Esophagus muscularis mucosa (tissue), 4 donors: ENCODE results near the gene RAB35. TPM values are rescaled to one million over a fixed set of nuclear protein-coding genes. Genes with fewer than 3 reads are reported as not detected.
A peak's percentile ranks its signal among the peaks of the same experiment; 100 is the strongest.

ENCODE experiments used
- DNase-seq: peaks from one replicate; pipeline ENCODE4 v3.0.0-alpha.2; 2017; ENCODE audit errors: extremely low spot score
- H3K27ac ChIP-seq, 4 donors: fragments of 200-600 bp; sonication (generic); replicated peaks in 1 of 4; 1 replicate in 3 of 4; 2 replicates in 1 of 4; pipeline ENCODE4 v1.5.1; 2016 to 2019; ENCODE audit warnings: mild to moderate bottlenecking in 1 of 4
- H3K27me3 ChIP-seq, 4 donors: fragments of 200-600 bp; sonication (generic); one replicate each; pipeline versions ENCODE4 v1.5.1 to v1.6.0; 2016 to 2019
- H3K36me3 ChIP-seq, 4 donors: fragments of 200-600 bp; sonication (generic); one replicate each; pipeline ENCODE4 v1.5.1; 2016 to 2019
- H3K4me1 ChIP-seq, 4 donors: fragments of 200-600 bp; sonication (generic); one replicate each; pipeline ENCODE4 v1.5.1; 2016 to 2019
- H3K4me3 ChIP-seq, 4 donors: fragments of 200-600 bp; sonication (generic); 1 replicate in 2 of 4; 2 replicates in 2 of 4; pipeline ENCODE4 v1.5.1; 2016 to 2019; ENCODE audit warnings: mild to moderate bottlenecking in 4 of 4, moderate library complexity in 1 of 4
- H3K9me3 ChIP-seq, 4 donors: fragments of 200-600 bp; sonication (generic); 1 replicate in 3 of 4; 2 replicates in 1 of 4; pipeline ENCODE4 v1.5.1; 2016 to 2019
- CTCF ChIP-seq, 3 experiments: fragments of 200-600 bp in 2 of 3; fragments of 450-650 bp in 1 of 3; sonication (generic) in 2 of 3; IDR thresholded peaks; one replicate each; pipeline ENCODE4 v1.5.1; 2017 to 2019; ENCODE audit warnings: antibody characterized with exemption in 3 of 3, mild to moderate bottlenecking in 2 of 3, moderate library complexity in 1 of 3
- EP300 ChIP-seq: sonication (generic); formaldehyde crosslinking; IDR thresholded peaks from one replicate; pipeline ENCODE4 v1.6.1; 2017; ENCODE audit warnings: antibody characterized with exemption
- POLR2A ChIP-seq: fragments of 450-650 bp; IDR thresholded peaks from one replicate; pipeline ENCODE4 v1.6.1; 2017; ENCODE audit warnings: antibody characterized with exemption, moderate library complexity, mild to moderate bottlenecking, low read depth
- POLR2AphosphoS5 ChIP-seq, 2 donors: sonication (generic); formaldehyde crosslinking; IDR thresholded peaks; one replicate each; pipeline ENCODE4 v1.6.1; 2017; ENCODE audit warnings: antibody characterized with exemption in 2 of 2
- WGBS: methylation state at CpG from one replicate; pipeline ENCODE4 v1.1.5; 2018; 5-methylcytosine and 5-hydroxymethylcytosine counted together
- intact Hi-C: fragments of 100-400 bp; cut with DNase I; formaldehyde crosslinking; loops from one replicate; pipeline ENCODE4 v1.15.1; 2023
- total RNA-seq, 4 donors: library from RNA; depleted of rRNA; stranded (reverse); fragments of >200 nt; gene quantifications; one replicate each; pipeline versions ENCODE4 v1.1.0 to v1.2.1, GENCODE V29; 2016

The RAB35 gene
- total RNA-seq, 4 donors from 2014 or later = 18.7 to 45.9 (median 38.3) TPM

GRCh38 chr12:120092551-120093335 is 23.8 kb downstream of the RAB35 start:
- TF ChIP-seq POLR2A (no peak), EP300 (no peak), POLR2AphosphoS5 (IDR thresholded peaks at IDR 0.05) (no peak), CTCF (IDR thresholded peaks at IDR 0.05) (no peak)
- intact Hi-C loops = no loop called here

GRCh38 chr12:120091371-120092090 is 25.0 kb downstream of the RAB35 start:
- DNase-seq = no peak
- peak in 1 of 2 donors; percentile 69 for TF ChIP-seq POLR2AphosphoS5 (IDR thresholded peaks at IDR 0.05)
- TF ChIP-seq POLR2A = no peak
- Histone ChIP-seq H3K9me3 (no peaks in the 10 kb centered on the region), H3K36me3 (peaks cover 6 to 45% (median 38%) of the 10 kb centered on the region in 4 donors), H3K27ac (no peak overlapping the region), H3K27me3 (no peaks in the 10 kb centered on the region), H3K4me3 (no peak overlapping the region), H3K4me1 (peaks cover 6 to 36% (median 20%) of the 10 kb centered on the region in 4 donors)
- WGBS = 70% methylated on average over 12 of the region's 12 CpGs
- intact Hi-C loops = no loop called here

More at GRCh38 chr12:120092551-120093335, 23.8 kb downstream of the RAB35 start:
- H3K9me3 ChIP-seq = no peaks in the 10 kb centered on the region
- no peak for DNase-seq
- peaks cover 17 to 57% (median 50%) of the 10 kb centered on the region in 4 donors for H3K36me3 ChIP-seq
- no peaks in the 10 kb centered on the region for H3K27me3 ChIP-seq
- H3K27ac ChIP-seq = no peak overlapping the region
- H3K4me3 ChIP-seq = no peak overlapping the region
- H3K4me1 ChIP-seq = peaks cover 0 to 29% (median 10%) of the 10 kb centered on the region in 4 donors
- 83% methylated on average over 17 of the region's 23 CpGs for WGBS

- TF ChIP-seq CTCF (IDR thresholded peaks at IDR 0.05) (no peak), EP300 (no peak), POLR2A (no peak), POLR2AphosphoS5 (IDR thresholded peaks at IDR 0.05) (no peak)
- DNase-seq = no peak
- no peaks in the 10 kb centered on the region for H3K9me3 ChIP-seq
- WGBS = 88% methylated on average over 18 of the region's 19 CpGs
- no peak overlapping the region for H3K27ac ChIP-seq
- no peaks in the 10 kb centered on the region for H3K27me3 ChIP-seq
- no peak overlapping the region for H3K4me3 ChIP-seq
- intact Hi-C loops = no loop called here
- peaks cover 0 to 37% (median 30%) of the 10 kb centered on the region in 4 donors for H3K36me3 ChIP-seq
- peaks cover 11 to 36% (median 23%) of the 10 kb centered on the region in 4 donors for H3K4me1 ChIP-seq
Measured at GRCh38 chr12:120090626-120091295, 25.8 kb downstream of the RAB35 start.

GRCh38 chr12:120090206-120090605 is 26.3 kb downstream of the RAB35 start:
- no peak overlapping the region for H3K27ac ChIP-seq
- no peaks in the 10 kb centered on the region for H3K27me3 ChIP-seq
- DNase-seq = no peak
- peaks cover 11 to 36% (median 23%) of the 10 kb centered on the region in 4 donors for H3K4me1 ChIP-seq
- intact Hi-C loops = no loop called here
- no peak overlapping the region for H3K4me3 ChIP-seq
- H3K9me3 ChIP-seq = no peaks in the 10 kb centered on the region
- H3K36me3 ChIP-seq = peaks cover 0 to 32% (median 27%) of the 10 kb centered on the region in 4 donors
- TF ChIP-seq CTCF (IDR thresholded peaks at IDR 0.05) (no peak), POLR2A (no peak), EP300 (no peak), POLR2AphosphoS5 (IDR thresholded peaks at IDR 0.05) (no peak)
- WGBS = 86% methylated on average over 1 of the region's 3 CpGs
